DOHH2 (cell line): ENCODE measurements around the gene RB1.

ENCODE experiments used
- EZH2phosphoT487 ChIP-seq: fragments of 200-600 bp; sonication (generic); IDR thresholded peaks from 2 replicates; pipeline ENCODE4 v1.6.1; 2017; ENCODE audit warnings: borderline replicate concordance, mild to moderate bottlenecking, antibody characterized with exemption, low read length, moderate library complexity, mixed read lengths
- TF ChIP-seq, protein P1 (sequence below): fragments of 200-600 bp; sonication (generic); IDR thresholded peaks from one replicate; pipeline ENCODE4 v1.5.1; 2014; ENCODE audit warnings: antibody characterized with exemption, mild to moderate bottlenecking, low read depth, low read length; ENCODE audit not compliant: poor library complexity, severe bottlenecking

DNA sequence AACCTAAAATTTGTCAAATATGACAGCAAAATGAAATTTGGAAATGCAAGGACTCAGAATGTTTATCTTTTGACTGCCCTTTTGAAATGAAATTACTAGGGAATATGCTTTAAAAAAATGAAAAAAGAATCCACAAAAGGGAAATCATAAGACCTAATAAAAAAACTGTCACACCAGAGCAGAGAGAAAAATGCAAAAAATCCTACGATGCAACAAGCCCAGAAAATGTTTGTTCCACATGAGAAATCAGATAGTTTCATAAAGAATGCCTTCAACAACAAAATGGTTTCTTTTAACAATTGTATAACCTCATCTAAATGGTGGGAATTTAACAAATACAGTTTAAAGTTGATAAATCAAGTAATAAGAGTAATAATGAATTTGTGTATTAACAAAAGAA, 101.4 kb downstream of the RB1 start:
- TF ChIP-seq, protein P1, sequence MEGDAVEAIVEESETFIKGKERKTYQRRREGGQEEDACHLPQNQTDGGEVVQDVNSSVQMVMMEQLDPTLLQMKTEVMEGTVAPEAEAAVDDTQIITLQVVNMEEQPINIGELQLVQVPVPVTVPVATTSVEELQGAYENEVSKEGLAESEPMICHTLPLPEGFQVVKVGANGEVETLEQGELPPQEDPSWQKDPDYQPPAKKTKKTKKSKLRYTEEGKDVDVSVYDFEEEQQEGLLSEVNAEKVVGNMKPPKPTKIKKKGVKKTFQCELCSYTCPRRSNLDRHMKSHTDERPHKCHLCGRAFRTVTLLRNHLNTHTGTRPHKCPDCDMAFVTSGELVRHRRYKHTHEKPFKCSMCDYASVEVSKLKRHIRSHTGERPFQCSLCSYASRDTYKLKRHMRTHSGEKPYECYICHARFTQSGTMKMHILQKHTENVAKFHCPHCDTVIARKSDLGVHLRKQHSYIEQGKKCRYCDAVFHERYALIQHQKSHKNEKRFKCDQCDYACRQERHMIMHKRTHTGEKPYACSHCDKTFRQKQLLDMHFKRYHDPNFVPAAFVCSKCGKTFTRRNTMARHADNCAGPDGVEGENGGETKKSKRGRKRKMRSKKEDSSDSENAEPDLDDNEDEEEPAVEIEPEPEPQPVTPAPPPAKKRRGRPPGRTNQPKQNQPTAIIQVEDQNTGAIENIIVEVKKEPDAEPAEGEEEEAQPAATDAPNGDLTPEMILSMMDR = no peak
- TF ChIP-seq EZH2phosphoT487 = no peak
